Colonic mucosa (tissue), 4 donors: ENCODE results near the gene KDELR3. TPM values are rescaled to one million over a fixed set of nuclear protein-coding genes. Genes with fewer than 3 reads are reported as not detected.

ENCODE experiments used
- DNase-seq: peaks from one replicate; pipeline ENCODE4 v3.0.0-alpha.2; 2020
- H3K27ac ChIP-seq: fragments of 200-600 bp; one replicate; pipeline ENCODE4 v1.8.0; 2021
- H3K27me3 ChIP-seq: fragments of 200-600 bp; one replicate; pipeline ENCODE4 v1.8.0; 2021
- H3K36me3 ChIP-seq: fragments of 200-600 bp; one replicate; pipeline ENCODE4 v1.8.0; 2021
- H3K4me1 ChIP-seq: fragments of 200-600 bp; one replicate; pipeline ENCODE4 v1.8.0; 2021; ENCODE audit warnings: mild to moderate bottlenecking
- H3K4me3 ChIP-seq: fragments of 200-600 bp; one replicate; pipeline ENCODE4 v1.8.0; 2021
- H3K9ac ChIP-seq, 2 donors: one replicate each; pipeline ENCODE4 v1.7.0; 2013; ENCODE audit warnings: control low read depth in 2 of 2, low read depth in 2 of 2, low read length in 2 of 2
- H3K9me3 ChIP-seq: fragments of 200-600 bp; one replicate; pipeline ENCODE4 v1.8.0; 2021
- CTCF ChIP-seq: fragments of 200-600 bp; IDR thresholded peaks from one replicate; pipeline ENCODE4 v1.8.0; 2022; ENCODE audit warnings: antibody characterized with exemption, mild to moderate bottlenecking
- intact Hi-C: fragments of 100-400 bp; cut with DNase I; formaldehyde crosslinking; loops from one replicate; pipeline ENCODE4 v1.14.1; 2022
- total RNA-seq, 2 donors: library from RNA; stranded (reverse); fragmentation: NEBNext Ultra II Directional in 1 of 2; extraction: Animal tissue kit (Norgen Biotek cat#: 25700) in 1 of 2; gene quantifications; one replicate each; pipeline ENCODE4 v1.2.1, GENCODE V29; 2021
- donor health status: healthy.
- donor health status: DM: no; HTN: no; CAD: no.
- donor health status: DM: no; HTN: no; CAD: no.

Gene KDELR3
- total RNA-seq, 2 donors from 2014 or later: 26.7 to 29.1 TPM

DNA sequence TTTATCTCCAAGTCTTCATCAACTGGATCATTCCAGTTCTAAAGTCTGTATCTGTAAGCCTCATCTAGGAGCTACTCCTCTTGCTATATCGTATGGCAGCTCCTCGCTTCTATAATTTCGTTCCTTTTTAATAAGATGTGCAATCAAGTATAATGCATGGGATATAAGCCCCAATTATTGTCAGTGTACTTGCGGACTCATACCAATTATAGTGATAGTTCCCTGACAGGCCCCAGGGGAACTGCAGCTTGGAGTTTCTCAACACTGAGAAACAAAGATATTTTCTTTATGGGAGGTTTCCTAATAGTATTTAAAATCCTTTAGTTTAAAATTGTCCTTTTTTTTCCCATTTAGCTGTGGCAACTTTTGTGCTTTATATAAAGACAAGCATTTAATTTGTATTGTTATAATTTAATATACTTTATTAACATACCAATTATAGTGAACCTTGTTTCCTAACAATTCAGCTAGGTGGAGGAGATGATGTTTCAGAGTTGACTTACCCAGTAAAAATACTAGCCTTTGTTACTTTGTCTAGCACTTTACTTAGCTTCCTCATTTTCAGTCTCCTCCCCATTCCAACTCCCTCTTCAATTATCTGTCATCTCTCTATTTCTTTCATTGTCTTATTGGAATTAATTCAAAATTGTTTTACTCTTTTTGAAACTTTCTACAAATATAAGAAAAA is 63.5 kb downstream of the KDELR3 start:
- no peaks in the 10 kb centered on the region for H3K9me3 ChIP-seq
- TF ChIP-seq CTCF: no peak
- H3K9ac ChIP-seq: no peak overlapping the region
- H3K27me3 ChIP-seq: no peaks in the 10 kb centered on the region
- no peaks in the 10 kb centered on the region for H3K4me1 ChIP-seq
- DNase-seq: no peak
- intact Hi-C loops: no loop called here
- no peak overlapping the region for H3K27ac ChIP-seq
- H3K4me3 ChIP-seq: no peak overlapping the region
- no peaks in the 10 kb centered on the region for H3K36me3 ChIP-seq

Other genes with a start within 250 kb of the KDELR3 start
- gene TMEM184B, start 195.1 kb upstream of the KDELR3 start, total RNA-seq: 10 to 100 TPM; 58.8 to 61.6 TPM
- gene CSNK1E, start 150.7 kb upstream of the KDELR3 start, total RNA-seq: 10 to 100 TPM; 97.0 to 97.2 TPM
- not detected for gene KCNJ4, start 12.9 kb upstream of the KDELR3 start, total RNA-seq
- gene DDX17, start 38.2 kb downstream of the KDELR3 start, total RNA-seq: 100 to 1,000 TPM; 333 to 359 TPM
- gene DMC1, start 102.1 kb downstream of the KDELR3 start, total RNA-seq: 1 to 10 TPM; 2.0 to 3.0 TPM
- gene FAM227A, start 188.3 kb downstream of the KDELR3 start, total RNA-seq: 1 to 10 TPM in 1 of 2 donors, under 1 TPM in 1; 0.21 to 2.0 TPM
- gene CBY1, start 188.5 kb downstream of the KDELR3 start, total RNA-seq: 10 to 100 TPM; 27.4 to 38.1 TPM
- 100 to 1,000 TPM in 1 of 2 donors, 10 to 100 TPM in 1; 97.1 to 149 TPM for gene TOMM22, start 213.9 kb downstream of the KDELR3 start, total RNA-seq
- 100 to 1,000 TPM in 1 of 2 donors, 10 to 100 TPM in 1; 52.4 to 108 TPM for gene JOSD1, start 232.8 kb downstream of the KDELR3 start, total RNA-seq
- gene GTPBP1, start 237.8 kb downstream of the KDELR3 start, total RNA-seq: 10 to 100 TPM; 64.6 to 65.6 TPM